IPS DF 4.7 (cell line): ENCODE data around the gene ETV4.

Experiments used
- DNase-seq: peaks from one replicate; pipeline ENCODE4 v3.0.0-alpha.2; 2013; ENCODE audit warnings: low spot score; ENCODE audit errors: extremely low read depth

Gene ETV4

DNA sequence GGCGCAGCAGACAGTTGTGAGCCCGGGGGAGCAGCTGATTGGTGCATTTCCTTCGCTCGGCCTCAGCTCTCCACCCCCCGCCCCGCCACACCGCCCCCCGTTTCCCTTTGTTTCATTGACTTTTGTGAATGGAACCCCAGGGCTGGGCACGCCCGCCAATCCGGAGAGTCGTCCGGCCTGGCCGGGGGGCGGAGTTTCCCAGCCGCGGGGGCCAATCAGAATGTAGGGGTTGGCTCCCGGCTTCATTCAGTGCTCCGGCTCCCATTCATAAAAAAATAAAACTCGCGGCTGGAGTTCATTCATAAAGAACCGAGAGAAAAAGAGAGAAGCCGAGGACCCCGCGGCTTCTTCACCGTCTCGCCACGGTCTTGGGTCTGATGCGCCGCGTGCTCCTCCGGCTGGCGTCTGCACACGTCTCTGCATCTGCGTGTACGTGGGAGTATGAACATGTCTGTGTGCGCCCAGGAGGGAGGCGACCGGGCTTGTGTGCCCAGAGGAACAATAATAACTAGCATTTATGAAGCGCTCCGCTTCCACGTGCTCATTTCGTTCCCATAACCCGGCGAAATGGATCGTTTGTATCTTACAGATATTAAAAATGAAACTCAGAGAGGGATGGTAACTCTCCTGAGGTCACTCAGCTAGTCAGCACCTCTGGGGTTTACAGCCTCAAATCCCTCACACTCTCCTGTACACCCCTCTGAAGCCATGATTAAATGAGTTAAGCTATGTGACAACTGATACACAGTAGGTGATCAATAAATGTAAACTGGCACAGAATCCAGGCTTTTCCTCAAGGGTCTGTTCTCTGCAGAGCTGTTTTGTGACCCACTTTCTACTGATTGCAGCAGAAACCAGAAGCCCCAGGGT, at the start of gene ETV4:
Gene ETV4, minus strand, starts transcription at position 22 of the 870 bp plus-strand sequence. CDS start 723 bp downstream, outside the sequence.
- DNase-seq, result no peak

DNA sequence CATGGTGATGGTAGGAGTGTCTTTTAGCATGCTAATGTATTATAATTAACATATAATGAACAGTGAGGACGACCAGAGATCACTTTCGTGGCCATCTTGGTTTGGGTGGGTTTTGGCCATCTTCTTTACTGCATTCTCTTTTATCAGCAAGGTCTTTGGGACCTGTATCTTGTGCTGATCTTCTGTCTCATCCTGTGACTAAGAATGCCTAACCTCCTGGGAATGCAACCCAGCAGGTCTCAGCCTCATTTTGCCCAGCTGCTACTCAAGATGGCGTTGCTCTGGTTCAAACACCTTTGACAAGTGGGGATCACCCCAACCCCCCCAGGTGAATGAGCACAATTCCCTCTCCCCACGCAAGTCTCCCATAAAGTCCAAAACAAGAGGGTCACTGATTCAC, 49.3 kb upstream of the ETV4 start:
- DNase-seq, result no peak

DNA sequence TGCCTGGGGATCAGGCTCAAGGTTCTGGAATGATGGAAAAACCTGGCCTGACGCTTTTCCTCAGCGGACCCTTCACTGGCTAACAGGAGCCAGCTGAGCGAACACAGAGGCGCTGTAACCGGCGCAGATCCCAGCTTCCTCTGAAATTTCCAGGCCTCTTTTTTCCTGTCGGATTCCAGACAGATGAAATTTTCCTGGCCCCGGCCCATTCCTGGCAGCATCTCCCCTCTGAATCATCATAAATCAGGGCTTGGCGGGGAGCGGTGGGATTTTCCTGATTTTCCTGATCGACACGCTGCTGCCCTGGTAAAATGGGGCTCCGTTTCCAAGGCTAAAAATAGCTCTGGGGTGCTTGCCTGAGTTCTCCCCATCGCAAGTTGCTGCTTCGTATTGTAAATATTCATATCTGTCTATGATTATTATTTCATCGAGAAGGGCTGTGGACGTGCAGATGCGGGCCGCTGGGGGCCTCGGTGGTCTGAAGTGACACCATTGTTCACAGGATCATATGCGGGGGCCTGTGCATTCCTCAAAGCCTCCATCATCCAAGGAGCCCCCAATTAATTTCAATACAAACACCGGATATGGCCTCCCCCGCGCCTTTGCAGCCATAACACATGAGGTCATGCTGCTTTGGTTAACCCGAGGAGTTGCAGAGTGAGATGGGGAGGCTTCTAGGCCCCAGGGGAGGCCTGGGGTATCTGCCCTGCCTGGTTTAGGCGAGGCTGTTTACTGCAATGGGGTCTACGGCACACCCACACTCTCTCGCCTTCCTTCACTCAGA, 45.8 kb upstream of the ETV4 start:
- no peak for DNase-seq

DNA sequence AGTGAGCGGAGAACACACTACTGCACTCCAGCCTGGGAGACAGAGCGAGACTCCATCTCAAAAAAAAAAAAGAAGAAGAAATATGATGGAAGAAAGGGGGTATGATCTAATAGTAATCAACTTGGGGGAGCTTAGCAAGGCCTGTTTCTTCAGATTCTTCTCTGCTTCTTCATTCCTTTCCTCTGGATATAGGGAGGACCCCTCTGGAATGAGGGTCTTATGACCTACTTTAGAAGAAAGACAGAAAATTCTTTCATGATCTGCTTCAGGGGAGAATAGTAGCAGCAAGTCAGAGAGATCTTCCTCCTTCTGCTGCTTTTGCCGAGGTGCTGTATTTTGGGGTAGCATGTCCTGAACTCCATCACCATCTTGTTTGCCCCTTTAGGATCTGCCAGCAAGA, 44.9 kb upstream of the ETV4 start:
- no peak for DNase-seq

DNA sequence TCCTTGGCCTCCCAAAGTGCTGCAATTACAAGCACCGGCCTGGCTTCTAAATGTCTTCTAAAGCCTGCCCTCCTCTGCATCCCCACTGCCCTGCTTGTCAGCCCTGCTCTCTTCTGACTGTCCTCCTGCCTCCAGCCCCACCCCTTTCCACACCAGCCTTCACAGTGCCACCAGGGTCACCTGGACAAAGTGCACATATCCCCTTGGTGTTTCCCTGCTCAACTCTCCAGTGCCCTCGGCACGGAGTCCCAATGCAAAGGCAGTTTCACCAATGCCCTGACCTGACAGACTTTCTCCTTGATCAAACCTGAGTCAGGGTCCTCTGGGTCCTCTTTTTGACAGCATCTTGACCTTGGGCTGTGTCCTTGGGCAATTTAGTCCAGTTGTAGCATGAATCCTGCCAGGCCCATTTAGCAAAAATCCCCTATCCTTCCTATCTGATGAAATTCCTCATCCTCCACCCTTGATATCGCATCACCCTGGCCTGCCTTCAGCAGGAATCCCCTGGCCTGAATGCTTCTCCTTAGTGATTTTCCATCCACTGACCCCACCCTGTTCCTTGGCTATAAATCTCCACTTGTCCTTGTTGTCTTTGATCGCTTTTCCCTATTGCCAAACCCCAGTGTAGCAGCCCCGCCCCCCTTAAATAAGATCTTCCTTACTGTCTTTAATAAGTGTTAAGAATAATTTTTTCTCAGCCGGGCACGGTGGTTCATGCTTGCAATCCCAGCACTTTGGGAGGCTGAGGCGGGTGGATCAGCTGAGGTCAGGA, 42.7 kb upstream of the ETV4 start:
- DNase-seq, result no peak

DNA sequence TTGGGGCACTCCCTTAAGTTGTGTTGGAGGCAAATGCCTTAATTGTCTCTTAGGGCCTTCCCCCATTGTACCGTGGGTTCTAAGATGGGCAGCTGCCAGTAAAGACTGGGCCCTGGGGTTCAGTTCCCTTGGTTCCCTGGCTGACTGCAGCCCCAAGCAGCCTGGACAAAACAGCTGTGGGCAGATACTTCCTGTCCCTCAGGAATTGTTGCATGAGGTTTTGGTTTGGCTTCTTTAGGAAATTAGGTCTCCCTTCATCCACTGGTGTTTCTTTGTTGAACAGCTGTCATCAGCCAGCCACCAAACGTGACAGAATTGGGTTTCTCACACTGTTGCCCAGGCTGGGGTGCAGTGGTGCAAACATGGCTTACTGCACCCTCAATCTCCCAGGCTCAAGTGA, 42.0 kb upstream of the ETV4 start:
- DNase-seq, result no peak

DNA sequence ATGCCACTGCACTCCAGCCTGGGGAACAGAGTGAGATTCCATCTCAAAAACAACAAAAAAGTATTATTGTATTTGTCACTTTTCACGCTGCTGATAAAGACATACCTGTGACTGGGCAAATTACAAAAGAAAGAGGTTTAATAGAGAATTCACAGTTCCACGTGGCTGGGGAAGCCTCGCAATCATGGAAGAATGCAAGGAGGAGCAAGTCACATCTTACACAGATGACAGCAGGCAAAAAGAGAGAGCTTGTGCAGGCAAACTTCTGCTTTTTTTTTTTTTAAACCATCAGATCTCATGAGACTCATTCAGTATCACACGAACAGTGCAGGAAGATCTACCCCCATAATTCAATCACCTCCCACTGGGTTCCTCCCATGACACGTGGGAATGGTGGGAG, 41.5 kb upstream of the ETV4 start:
- DNase-seq, result no peak

DNA sequence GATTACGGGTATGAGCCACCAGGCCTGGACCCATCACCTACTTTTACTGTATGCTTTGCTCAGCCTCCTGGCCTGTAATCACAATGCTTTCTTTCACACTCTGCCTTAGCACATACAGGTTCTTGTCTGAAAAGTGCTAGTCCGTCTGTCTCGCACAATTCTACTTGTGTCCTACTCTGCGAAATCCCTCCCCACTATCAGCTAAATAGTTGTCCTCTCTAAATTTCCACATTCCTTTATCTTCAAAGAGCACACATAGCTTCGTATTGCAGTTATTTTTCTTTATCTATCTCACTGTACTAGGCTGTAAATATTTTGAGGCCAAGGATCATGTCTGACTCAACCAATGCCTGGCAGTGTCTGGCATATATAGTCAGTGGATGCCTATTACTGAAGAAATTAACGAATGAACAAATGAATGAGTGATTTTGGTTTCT, 38.5 kb upstream of the ETV4 start:
- DNase-seq, result no peak

DNA sequence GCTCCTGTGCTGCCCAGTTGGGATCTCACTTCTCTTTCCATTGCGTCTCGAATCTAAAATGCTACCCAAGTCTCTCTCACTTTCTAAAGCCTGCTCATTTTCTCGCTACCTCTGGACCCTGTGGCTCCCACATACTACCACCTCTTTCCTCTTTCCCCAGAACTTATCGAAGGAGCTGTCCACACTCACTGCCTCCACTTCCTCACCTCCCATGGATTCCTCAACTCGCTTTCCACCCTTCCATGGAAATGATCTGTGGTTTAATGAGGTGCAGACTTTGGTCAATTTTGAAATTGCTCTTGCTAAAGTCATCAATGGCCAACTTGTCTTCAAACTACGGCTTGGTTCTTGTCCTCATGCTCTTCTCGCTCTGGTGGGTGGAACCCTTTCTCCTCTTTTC, 37.2 kb upstream of the ETV4 start:
- DNase-seq, result no peak

DNA sequence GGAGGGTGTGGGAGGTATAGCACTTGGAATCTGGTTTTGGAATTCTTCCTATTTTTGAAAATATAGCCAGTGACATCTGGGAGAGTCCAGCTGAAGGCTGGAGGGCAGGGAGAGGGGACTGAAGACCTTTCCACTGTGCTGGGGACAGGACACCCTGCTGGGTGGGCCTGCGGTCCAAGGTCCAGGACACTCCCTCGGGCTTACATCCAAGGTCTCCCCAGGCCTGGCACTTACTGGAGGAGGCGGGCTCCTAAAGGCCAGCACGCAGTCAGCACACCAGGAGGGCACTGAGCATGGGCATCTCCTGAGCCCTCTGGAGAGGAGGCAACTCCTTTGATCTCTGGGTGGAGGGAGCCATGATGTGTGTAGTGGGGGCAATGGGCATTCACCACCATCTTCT, 35.5 kb upstream of the ETV4 start:
- no peak for DNase-seq

DNA sequence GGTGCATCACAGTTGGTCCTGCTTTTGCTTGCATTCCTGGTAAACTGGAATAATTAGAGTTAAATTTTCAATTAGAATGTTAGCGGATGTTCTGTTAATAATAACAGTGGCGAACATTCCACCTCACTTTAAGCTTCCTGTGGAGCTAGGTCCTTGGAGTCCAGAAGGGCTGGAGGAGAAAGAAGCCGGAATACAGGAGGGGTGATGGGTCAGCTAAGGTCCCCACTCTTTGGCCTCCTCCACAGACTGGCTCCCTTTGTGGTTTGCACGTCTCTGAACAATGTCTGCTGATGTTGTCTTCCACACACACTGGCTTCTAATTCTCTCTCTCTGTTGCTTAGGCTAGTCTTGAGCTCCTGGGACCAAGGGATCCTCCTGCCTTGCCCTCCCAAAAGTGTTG, 35.0 kb upstream of the ETV4 start:
- DNase-seq, result no peak

DNA sequence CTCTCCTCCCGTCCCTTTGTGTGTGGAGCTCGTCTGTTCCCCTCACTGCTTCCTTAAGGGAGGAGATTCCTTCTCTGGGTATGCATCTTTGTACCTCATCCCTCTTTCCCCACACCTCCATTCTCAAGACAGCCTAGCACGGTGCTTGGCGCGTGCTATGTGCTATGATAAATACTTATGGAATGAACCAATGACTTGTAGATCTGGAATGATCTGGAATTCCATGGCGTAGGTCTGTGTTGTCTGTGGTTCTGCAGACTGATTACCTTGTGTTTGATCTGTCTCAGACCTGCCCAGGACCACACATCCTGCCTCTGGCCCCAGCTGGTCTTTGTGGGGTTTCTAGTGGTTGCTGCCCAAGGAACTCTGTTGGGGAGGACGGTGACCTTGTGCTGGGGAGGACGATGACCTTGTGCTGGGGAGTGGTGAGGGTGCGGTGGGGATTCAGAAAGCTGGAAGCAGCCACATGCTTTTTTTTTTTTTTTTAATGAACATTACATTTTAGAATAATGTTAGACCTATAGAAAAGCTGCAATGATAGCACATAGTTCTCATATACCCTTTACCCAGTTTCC, 33.5 kb upstream of the ETV4 start:
- no peak for DNase-seq

DNA sequence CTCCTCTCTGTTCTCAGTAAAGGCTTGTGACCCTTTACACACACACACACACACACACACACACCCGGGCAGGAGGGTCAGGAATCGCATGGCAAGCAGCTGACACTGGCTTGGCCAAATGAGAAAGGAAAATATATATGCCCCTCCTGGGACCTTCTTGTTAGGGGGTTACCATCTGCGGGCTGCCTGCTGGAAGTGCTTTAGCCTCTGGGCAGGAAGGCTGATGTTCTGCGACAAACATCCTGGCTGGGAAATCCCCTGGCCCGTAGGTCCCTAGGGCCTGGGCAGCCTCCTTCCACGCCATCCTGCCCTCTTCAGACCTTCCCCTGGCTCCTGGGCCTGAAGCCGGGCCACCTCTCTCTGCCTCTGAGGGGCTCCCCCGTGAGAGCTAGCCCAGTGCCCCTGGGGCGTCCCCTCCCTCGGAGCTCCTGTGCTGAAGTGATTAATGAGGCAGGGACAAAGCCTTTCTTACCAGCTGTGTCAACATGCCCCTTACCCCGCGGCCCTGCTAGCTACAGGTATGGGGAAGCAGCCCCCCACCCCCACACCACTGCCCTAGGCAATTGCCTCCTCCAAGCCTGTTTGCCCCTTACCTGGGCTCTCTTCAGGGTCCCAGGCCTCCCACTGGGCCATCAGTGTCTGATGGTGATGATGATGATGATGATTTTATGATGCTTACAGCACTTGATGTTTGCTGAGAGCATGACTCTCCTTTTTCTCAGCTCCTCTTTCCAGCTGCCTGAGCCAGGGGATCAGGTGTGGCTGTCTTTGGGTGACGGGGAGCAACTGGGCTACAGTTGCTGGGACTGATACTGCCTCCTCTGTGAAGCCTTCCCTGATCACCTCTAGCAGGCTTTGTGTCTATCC, 32.8 kb upstream of the ETV4 start:
- DNase-seq, result no peak

DNA sequence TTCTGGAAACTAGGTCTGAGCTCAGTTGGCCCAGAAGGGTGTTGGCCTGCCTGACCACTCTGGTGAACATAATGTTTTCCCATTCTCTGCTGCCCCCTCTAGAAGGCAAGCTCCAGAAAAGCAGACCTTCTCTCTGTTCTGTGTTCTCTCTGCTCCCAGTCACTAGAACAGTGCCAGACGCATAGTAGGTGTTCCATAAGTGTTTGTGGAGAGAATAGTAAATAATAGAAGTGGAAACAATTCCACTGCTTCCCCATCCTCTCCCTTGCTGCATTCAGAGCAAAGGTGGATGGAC, 32.2 kb upstream of the ETV4 start:
- DNase-seq, result no peak

DNA sequence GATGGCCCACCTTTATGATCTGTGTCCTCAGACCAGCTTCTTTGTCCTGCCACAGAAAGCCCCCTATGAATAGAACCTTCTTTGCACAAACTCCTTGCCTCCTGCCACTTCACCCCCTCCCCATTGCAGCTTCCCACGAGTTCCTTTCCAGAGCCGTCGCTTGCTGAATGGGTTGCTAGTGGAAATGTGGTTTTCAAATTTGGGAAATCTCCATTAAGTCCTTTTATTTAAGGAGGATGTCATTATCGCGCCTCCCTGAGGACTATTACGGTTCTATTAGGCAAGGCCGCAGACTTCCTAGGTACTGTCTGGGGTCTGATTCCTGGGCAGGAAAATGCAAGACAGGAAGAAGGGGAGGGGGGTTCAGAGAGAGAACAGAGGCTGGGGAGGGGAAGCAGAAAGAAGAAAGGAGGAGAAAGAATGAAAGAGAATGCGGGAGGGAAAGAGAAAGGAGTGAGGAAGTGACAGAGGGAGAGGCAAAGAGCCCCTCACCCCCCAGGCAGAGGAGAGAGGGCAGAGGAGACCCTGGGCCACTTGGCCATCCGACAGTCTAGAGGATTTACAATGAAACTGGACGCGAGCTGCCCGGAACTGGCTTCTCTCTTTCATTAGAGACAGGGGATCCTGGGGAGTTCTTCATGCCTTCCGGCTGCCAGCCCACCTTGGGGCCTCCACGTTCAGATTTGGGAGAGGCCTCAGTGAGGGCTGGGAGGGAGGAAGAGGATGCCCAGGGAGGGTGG, 31.7 kb upstream of the ETV4 start:
- DNase-seq, result no peak

DNA sequence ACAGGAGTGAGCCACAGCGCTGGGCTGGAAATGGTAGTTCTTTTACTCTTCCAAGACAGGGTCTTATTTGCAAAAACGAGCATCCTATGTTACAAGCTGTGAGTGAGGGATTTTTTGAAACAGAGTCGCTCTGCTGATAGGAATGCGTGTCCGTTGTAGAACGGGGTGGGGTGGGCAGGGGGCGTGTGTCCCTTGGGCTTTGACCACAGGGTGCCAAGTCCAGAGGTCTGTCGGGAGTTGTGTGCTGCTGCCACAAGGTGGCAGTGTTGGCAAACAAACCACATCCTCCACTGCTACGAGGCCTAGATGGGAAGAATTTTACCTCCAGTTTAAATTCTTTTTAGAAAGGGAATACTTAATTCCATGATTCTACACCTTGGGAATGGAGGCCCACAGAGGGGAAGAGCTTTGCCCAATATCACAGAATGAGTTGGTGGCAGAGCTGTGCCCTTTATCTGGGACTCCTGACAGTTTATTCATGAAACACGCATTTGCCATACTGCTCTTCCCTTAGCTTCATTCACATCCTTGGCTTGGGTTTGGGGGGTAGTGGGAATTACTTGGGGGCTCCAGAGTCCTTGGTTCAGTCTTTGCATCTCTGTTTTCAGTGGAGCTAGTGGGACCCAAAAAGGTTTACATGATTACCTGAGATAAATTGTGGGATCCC, 30.6 kb upstream of the ETV4 start:
- peak; percentile 71 for DNase-seq

DNA sequence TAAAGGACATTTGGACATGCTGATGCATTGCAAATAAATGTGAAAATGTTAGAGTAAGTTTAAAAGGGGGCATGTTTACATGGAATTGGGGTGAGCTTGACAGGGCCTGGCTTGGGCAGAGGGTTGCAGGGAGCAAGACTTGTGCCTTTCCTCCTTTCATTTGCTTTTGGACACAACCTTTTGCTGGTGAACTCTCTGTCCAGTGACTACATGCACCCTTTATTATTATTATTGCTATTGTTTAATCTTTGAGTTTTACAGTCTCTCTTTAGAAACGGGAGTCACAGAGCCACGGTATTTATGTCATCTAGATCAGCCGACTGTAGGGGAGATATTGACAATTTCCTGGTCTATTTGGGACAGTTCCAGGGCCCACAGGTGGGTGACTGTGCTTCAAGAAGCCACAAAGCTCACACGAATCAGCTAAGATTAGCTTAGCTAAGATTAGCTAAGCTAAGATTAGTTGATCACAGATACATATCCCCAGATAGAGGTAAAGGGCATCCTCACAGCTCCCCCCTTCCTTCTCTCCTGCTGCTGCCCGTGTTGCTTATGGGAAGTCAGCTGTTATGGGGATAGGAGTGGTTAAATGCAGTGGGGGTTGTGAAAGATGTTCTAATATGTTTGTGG, 28.9 kb upstream of the ETV4 start:
- DNase-seq, result no peak

DNA sequence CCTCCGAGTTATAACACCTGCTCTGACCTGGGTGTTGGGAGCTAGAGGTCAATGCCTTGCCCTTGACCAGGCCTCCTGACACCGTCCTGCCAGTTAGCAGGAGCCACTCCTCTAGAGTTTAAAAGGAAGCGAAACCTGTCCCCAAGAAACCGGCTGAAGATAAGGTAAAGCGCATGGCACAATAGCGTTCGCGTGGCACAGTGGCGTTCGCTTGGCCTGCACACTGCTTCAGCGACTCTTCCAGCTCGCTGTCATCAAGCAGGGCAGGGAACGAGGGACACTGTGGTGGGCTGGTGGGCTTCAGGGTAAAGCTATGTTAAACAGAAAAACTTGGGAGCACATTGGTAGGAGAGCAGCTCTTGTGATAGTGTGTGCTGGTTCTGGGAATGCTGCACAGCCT, 28.2 kb upstream of the ETV4 start:
- no peak for DNase-seq
